Measurements from ENCODE around the gene ADNP2.

ADNP2 gene

GRCh38 chr18:80106482-80107051 lies 2.5 kb upstream of the ADNP2 start:
- TF ChIP-seq CTCF (IDR thresholded peaks at IDR 0.05; ENCODE audit: low read length) (no peak), EZH2 (IDR thresholded peaks at IDR 0.05; ENCODE audit: borderline replicate concordance, low read length) (no peak)
- Histone ChIP-seq H2AFZ (ENCODE audit: low read length) (no peak overlapping the region), H3K27me3 (ENCODE audit: insufficient read depth, low read length) (no peaks in the 10 kb centered on the region; the same call in 1 of the 2 replicates), H3K4me3 (ENCODE audit: low read depth, low read length, poor library complexity, severe bottlenecking) (no peak overlapping the region), H3K36me3 (ENCODE audit: insufficient read depth, low read length) (peaks cover 8% of the 10 kb centered on the region), H3F3A (ENCODE audit: insufficient read depth, low read length) (no peaks in the 10 kb centered on the region), H3K9ac (ENCODE audit: low read length) (no peak overlapping the region), H3K79me2 (ENCODE audit: insufficient read depth, low read length) (peaks cover 17% of the 10 kb centered on the region), H3K9me2 (ENCODE audit: low read depth, low read length) (no peaks in the 10 kb centered on the region), H3K27ac (ENCODE audit: low read depth, low read length, poor library complexity, severe bottlenecking) (no peak overlapping the region), H3K9me3 (ENCODE audit: low read length) (no peaks in the 10 kb centered on the region), H3K4me1 (ENCODE audit: insufficient read depth, low read length, severe bottlenecking) (peaks cover 29% of the 10 kb centered on the region), H4K20me1 (ENCODE audit: insufficient read depth, low read length) (no peaks in the 10 kb centered on the region), H3K4me2 (ENCODE audit: low read length) (no peak overlapping the region)

- Histone ChIP-seq H3K4me2 (ENCODE audit: low read length) (no peak overlapping the region), H3K27ac (ENCODE audit: low read depth, low read length, poor library complexity, severe bottlenecking) (no peak overlapping the region), H3K36me3 (ENCODE audit: insufficient read depth, low read length) (peaks cover 10% of the 10 kb centered on the region), H4K20me1 (ENCODE audit: insufficient read depth, low read length) (no peaks in the 10 kb centered on the region), H3K4me1 (ENCODE audit: insufficient read depth, low read length, severe bottlenecking) (peaks cover 29% of the 10 kb centered on the region), H3K9me3 (ENCODE audit: low read length) (no peaks in the 10 kb centered on the region), H2AFZ (ENCODE audit: low read length) (no peak overlapping the region), H3K9me2 (ENCODE audit: low read depth, low read length) (no peaks in the 10 kb centered on the region), H3K27me3 (ENCODE audit: insufficient read depth, low read length) (no peaks in the 10 kb centered on the region; the same call in 1 of the 2 replicates), H3F3A (ENCODE audit: insufficient read depth, low read length) (no peaks in the 10 kb centered on the region), H3K4me3 (ENCODE audit: low read depth, low read length, poor library complexity, severe bottlenecking) (no peak overlapping the region), H3K9ac (ENCODE audit: low read length) (no peak overlapping the region), H3K79me2 (ENCODE audit: insufficient read depth, low read length) (peaks cover 25% of the 10 kb centered on the region)
- TF ChIP-seq CTCF (IDR thresholded peaks at IDR 0.05; ENCODE audit: low read length) = no peak
- TF ChIP-seq EZH2 (IDR thresholded peaks at IDR 0.05; ENCODE audit: borderline replicate concordance, low read length) = no peak
These were observed 1.6 kb upstream of the ADNP2 start for GRCh38 chr18:80107426-80107825.

GRCh38 chr18:80108121-80108536 lies 933 bp upstream of the ADNP2 start:
- no peaks in the 10 kb centered on the region for H3K9me3 ChIP-seq (ENCODE audit: low read length)
- H3F3A ChIP-seq (ENCODE audit: insufficient read depth, low read length) = no peaks in the 10 kb centered on the region
- no peaks in the 10 kb centered on the region for H4K20me1 ChIP-seq (ENCODE audit: insufficient read depth, low read length)
- no peak overlapping the region for H2AFZ ChIP-seq (ENCODE audit: low read length)
- TF ChIP-seq EZH2 (IDR thresholded peaks at IDR 0.05; ENCODE audit: borderline replicate concordance, low read length) = no peak
- TF ChIP-seq CTCF (IDR thresholded peaks at IDR 0.05; ENCODE audit: low read length) = no peak
- no peak overlapping the region for H3K4me2 ChIP-seq (ENCODE audit: low read length)
- H3K4me3 ChIP-seq (ENCODE audit: low read depth, low read length, poor library complexity, severe bottlenecking) = no peak overlapping the region
- H3K27me3 ChIP-seq (ENCODE audit: insufficient read depth, low read length) = no peaks in the 10 kb centered on the region; the same call in 1 of the 2 replicates
- no peak overlapping the region for H3K9ac ChIP-seq (ENCODE audit: low read length)
- H3K9me2 ChIP-seq (ENCODE audit: low read depth, low read length) = no peaks in the 10 kb centered on the region
- peaks cover 33% of the 10 kb centered on the region for H3K79me2 ChIP-seq (ENCODE audit: insufficient read depth, low read length)
- peaks cover 10% of the 10 kb centered on the region for H3K36me3 ChIP-seq (ENCODE audit: insufficient read depth, low read length)
- no peak overlapping the region for H3K27ac ChIP-seq (ENCODE audit: low read depth, low read length, poor library complexity, severe bottlenecking)
- H3K4me1 ChIP-seq (ENCODE audit: insufficient read depth, low read length, severe bottlenecking) = peaks cover 29% of the 10 kb centered on the region
